ENCODE data around the gene ROBO4. TPM values are rescaled to one million over a fixed set of nuclear protein-coding genes. Genes with fewer than 3 reads are reported as not detected.

ROBO4 gene
- total RNA-seq, 1 experiment from 2014 or later: not detected

- no peak for TF ChIP-seq REST (IDR thresholded peaks at IDR 0.05; ENCODE audit: low read depth)
Measured at GRCh38 chr11:124882339-124883071, 15.2 kb downstream of the ROBO4 start (continued).

GRCh38 chr11:124880958-124881357 lies 16.7 kb downstream of the ROBO4 start:
- Histone ChIP-seq H2AFZ (ENCODE audit: low read depth, low read length, poor library complexity, severe bottlenecking) (no peak overlapping the region), H3K27ac (ENCODE audit: low read depth, low read length) (no peak overlapping the region), H3K9me3 (ENCODE audit: control insufficient read depth in 1 of 2, insufficient read depth in 1 of 2, low read depth in 1 of 2, low read length in 2 of 2) (no peaks in the 10 kb centered on the region), H3K79me2 (ENCODE audit: insufficient read depth, low read length) (no peaks in the 10 kb centered on the region), H3K36me3 (ENCODE audit: control insufficient read depth in 1 of 2, insufficient read depth in 2 of 2, low read length in 2 of 2) (no peaks in the 10 kb centered on the region), H3K4me2 (ENCODE audit: low read length) (no peak overlapping the region), H3K4me1 (ENCODE audit: control insufficient read depth in 1 of 2, insufficient read depth in 2 of 2, low read length in 2 of 2) (peaks cover 7 to 14% of the 10 kb centered on the region in 2 experiments), H3K9me2 (ENCODE audit: insufficient read depth) (no peaks in the 10 kb centered on the region), H4K20me1 (ENCODE audit: insufficient read depth) (no peaks in the 10 kb centered on the region), H3K27me3 (ENCODE audit: insufficient read depth, low read length) (no peaks in the 10 kb centered on the region), H3K4me3 (replicated peaks in 1 of 2; ENCODE audit: low read depth in 1 of 2, low read length in 2 of 2) (no peak overlapping the region), H3K9ac (ENCODE audit: low read length) (no peak overlapping the region)
- no peak for ATAC-seq
- ChIA-PET RAD21 (ENCODE audit: low non-redundant PET in 1 of 2, low total read pairs in 2 of 2, uncharacterized antibody in 2 of 2, unreplicated experiment in 2 of 2) (no interaction called here), CTCF (interaction anchor here (2.2 kb wide), 1 partner anchor 15 kb away, joined by 5 read pairs; no protein-coding TSS in a partner anchor), POLR2A (no interaction called here)
- DNase-seq (ENCODE audit: low read depth, low spot score): no peak
- no TSS peak for BruUV-seq (replicated peaks)
- intact Hi-C loops (cut with micrococcal nuclease): no loop called here
- TF ChIP-seq TCF7L2 (IDR thresholded peaks at IDR 0.05; ENCODE audit: borderline replicate concordance, extremely low read depth, insufficient read depth, insufficient read length): no peak
- TF ChIP-seq ELF1 (IDR thresholded peaks at IDR 0.05; ENCODE audit: borderline replicate concordance, low read depth): no peak
- TF ChIP-seq POLR2AphosphoS5 (IDR thresholded peaks at IDR 0.05; ENCODE audit: low read depth, low read length): no peak
- TF ChIP-seq CEBPB (IDR thresholded peaks at IDR 0.05; ENCODE audit: low read depth): no peak
- no peak for TF ChIP-seq RAD21 (IDR thresholded peaks at IDR 0.05; ENCODE audit: low read depth)
- no peak for TF ChIP-seq CTCF (IDR thresholded peaks at IDR 0.05 in 2 of 3, conservative IDR thresholded peaks at IDR 0.05 in 1 of 3; ENCODE audit: borderline replicate concordance in 1 of 3, insufficient read depth in 1 of 3, low read depth in 2 of 3, low read length in 2 of 3)
- TF ChIP-seq POLR2A (IDR thresholded peaks at IDR 0.05; ENCODE audit: borderline replicate concordance, extremely low read depth, insufficient read depth, insufficient read length): no peak
- no peak for TF ChIP-seq MAX (IDR thresholded peaks at IDR 0.05)
- no peak for TF ChIP-seq FOSL1 (IDR thresholded peaks at IDR 0.05; ENCODE audit: low read depth)
- no peak for TF ChIP-seq EGR1 (IDR thresholded peaks at IDR 0.05; ENCODE audit: low read depth)
- no peak for TF ChIP-seq ZBTB33 (IDR thresholded peaks at IDR 0.05; ENCODE audit: extremely low read depth, insufficient replicate concordance, low read length)

Data from HCT116 (cell line).